IPS-20b (cell line): Measurements from ENCODE around the gene PPP1R8.
"Not testable (repeated sequence)": the region's sequence is repeated elsewhere in the genome, so short reads cannot be mapped to it uniquely, and the experiment has no call there.

Source experiments
- H3K27ac ChIP-seq: one replicate; pipeline ENCODE4 v1.5.1; 2013; ENCODE audit warnings: low read length
- H3K27me3 ChIP-seq: 2 replicates; pipeline ENCODE4 v1.6.1; 2013; ENCODE audit warnings: mild to moderate bottlenecking, low read length, inconsistent platforms; ENCODE audit not compliant: insufficient read depth
- H3K36me3 ChIP-seq: 2 replicates; pipeline ENCODE4 v1.6.1; 2013; ENCODE audit warnings: low read depth, mild to moderate bottlenecking, inconsistent platforms, low read length, moderate library complexity; ENCODE audit not compliant: insufficient read depth
- H3K4me1 ChIP-seq: 2 replicates; pipeline ENCODE4 v1.6.1; 2013; ENCODE audit warnings: mild to moderate bottlenecking, control low read depth, inconsistent platforms, low read length, moderate library complexity; ENCODE audit not compliant: insufficient read depth
- H3K4me3 ChIP-seq: 2 replicates; pipeline ENCODE4 v1.5.1; 2013; ENCODE audit warnings: mild to moderate bottlenecking, low read length, inconsistent platforms
- H3K9ac ChIP-seq: 2 replicates; pipeline ENCODE4 v1.6.1; 2013; ENCODE audit warnings: low read depth, mild to moderate bottlenecking, inconsistent platforms, low read length, moderate library complexity
- H3K9me3 ChIP-seq: 2 replicates; pipeline ENCODE4 v1.6.1; 2013; ENCODE audit warnings: mild to moderate bottlenecking, low read depth, low read length, inconsistent platforms; ENCODE audit not compliant: insufficient read depth

The PPP1R8 gene

GRCh38 chr1:27835501-27835900, 4.9 kb downstream of the PPP1R8 start:
- Histone ChIP-seq H3K4me3 (no peak overlapping the region), H3K4me1 (peaks cover 5% of the 10 kb centered on the region; the same call in 1 of the 2 replicates), H3K36me3 (peaks cover 69% of the 10 kb centered on the region), H3K9ac (no peak overlapping the region), H3K27ac (no peak overlapping the region), H3K27me3 (no peaks in the 10 kb centered on the region), H3K9me3 (no peaks in the 10 kb centered on the region)

- Histone ChIP-seq H3K4me1 (no peaks in the 10 kb centered on the region), H3K4me3 (no peak overlapping the region), H3K27ac (no peak overlapping the region), H3K27me3 (no peaks in the 10 kb centered on the region), H3K9me3 (peaks cover 5% of the 10 kb centered on the region), H3K36me3 (peaks cover 66% of the 10 kb centered on the region), H3K9ac (no peak overlapping the region)
These were observed 19.4 kb downstream of the PPP1R8 start for GRCh38 chr1:27849951-27850350.

GRCh38 chr1:27855085-27855484, 24.5 kb downstream of the PPP1R8 start:
- H3K9ac ChIP-seq: no peak overlapping the region
- no peak overlapping the region for H3K4me3 ChIP-seq
- H3K27me3 ChIP-seq: no peaks in the 10 kb centered on the region
- H3K9me3 ChIP-seq: peaks cover 5% of the 10 kb centered on the region
- H3K36me3 ChIP-seq: peaks cover 19% of the 10 kb centered on the region
- no peaks in the 10 kb centered on the region for H3K4me1 ChIP-seq
- H3K27ac ChIP-seq: no peak overlapping the region

GRCh38 chr1:27856561-27857343, 26.2 kb downstream of the PPP1R8 start:
- Histone ChIP-seq H3K4me3 (no peak overlapping the region), H3K27me3 (no peaks in the 10 kb centered on the region), H3K27ac (no peak overlapping the region), H3K36me3 (peaks cover 2% of the 10 kb centered on the region), H3K9ac (no peak overlapping the region), H3K9me3 (peaks cover 2% of the 10 kb centered on the region), H3K4me1 (no peaks in the 10 kb centered on the region)

- not testable (repeated sequence) for H3K36me3 ChIP-seq, H3K9ac ChIP-seq, H3K4me1 ChIP-seq, H3K4me3 ChIP-seq, H3K27me3 ChIP-seq, H3K27ac ChIP-seq, H3K9me3 ChIP-seq
These were observed 27.0 kb downstream of the PPP1R8 start for GRCh38 chr1:27857552-27857951.

- Histone ChIP-seq H3K27me3 (no peaks in the 10 kb centered on the region), H3K9ac (no peak overlapping the region), H3K27ac (no peak overlapping the region), H3K9me3 (no peaks in the 10 kb centered on the region), H3K4me1 (0 out of 2 replicates have a peak, but pooled peaks cover under 1% of the 10 kb centered on the region), H3K4me3 (no peak overlapping the region; the same call in 1 of the 2 replicates), H3K36me3 (no peaks in the 10 kb centered on the region)
These were observed 27.7 kb downstream of the PPP1R8 start for GRCh38 chr1:27858072-27858948.

GRCh38 chr1:27858949-27859576, 28.5 kb downstream of the PPP1R8 start:
- Histone ChIP-seq H3K9ac (no peak overlapping the region), H3K36me3 (no peaks in the 10 kb centered on the region), H3K4me3 (no peak overlapping the region), H3K27me3 (no peaks in the 10 kb centered on the region), H3K27ac (no peak overlapping the region), H3K4me1 (0 out of 2 replicates have a peak, but pooled peaks cover 3% of the 10 kb centered on the region), H3K9me3 (no peaks in the 10 kb centered on the region)

- Histone ChIP-seq H3K9ac (no peak overlapping the region), H3K4me1 (0 out of 2 replicates have a peak, but pooled peaks cover 3% of the 10 kb centered on the region), H3K36me3 (no peaks in the 10 kb centered on the region), H3K27ac (no peak overlapping the region), H3K4me3 (no peak overlapping the region), H3K27me3 (no peaks in the 10 kb centered on the region), H3K9me3 (no peaks in the 10 kb centered on the region)
These were observed 30.9 kb downstream of the PPP1R8 start for GRCh38 chr1:27861436-27861835.

GRCh38 chr1:27862004-27862403, 31.4 kb downstream of the PPP1R8 start:
- Histone ChIP-seq H3K27me3 (no peaks in the 10 kb centered on the region), H3K9me3 (no peaks in the 10 kb centered on the region), H3K9ac (no peak overlapping the region), H3K4me1 (0 out of 2 replicates have a peak, but pooled peaks cover 3% of the 10 kb centered on the region), H3K4me3 (no peak overlapping the region), H3K36me3 (no peaks in the 10 kb centered on the region), H3K27ac (no peak overlapping the region)

- no peaks in the 10 kb centered on the region for H3K27me3 ChIP-seq
- no peak overlapping the region for H3K9ac ChIP-seq
- H3K4me3 ChIP-seq: no peak overlapping the region
- no peak overlapping the region for H3K27ac ChIP-seq
- no peaks in the 10 kb centered on the region for H3K36me3 ChIP-seq
- H3K9me3 ChIP-seq: no peaks in the 10 kb centered on the region
- H3K4me1 ChIP-seq: 0 out of 2 replicates have a peak, but pooled peaks cover 3% of the 10 kb centered on the region
These were observed 32.3 kb downstream of the PPP1R8 start for GRCh38 chr1:27862671-27863537.

- no peaks in the 10 kb centered on the region for H3K9me3 ChIP-seq
- no peak overlapping the region for H3K9ac ChIP-seq
- H3K27ac ChIP-seq: no peak overlapping the region
- no peaks in the 10 kb centered on the region for H3K27me3 ChIP-seq
- H3K4me1 ChIP-seq: 0 out of 2 replicates have a peak, but pooled peaks cover 3% of the 10 kb centered on the region
- no peaks in the 10 kb centered on the region for H3K36me3 ChIP-seq
- no peak overlapping the region for H3K4me3 ChIP-seq
These were observed 32.9 kb downstream of the PPP1R8 start for GRCh38 chr1:27863538-27863915.
